ENCODE measurements around the gene CEP44. TPM values are rescaled to one million over a fixed set of nuclear protein-coding genes. Genes with fewer than 3 reads are reported as not detected.

CEP44 gene
- total RNA-seq, 1 experiment from 2014 or later = 11.5 TPM

DNA sequence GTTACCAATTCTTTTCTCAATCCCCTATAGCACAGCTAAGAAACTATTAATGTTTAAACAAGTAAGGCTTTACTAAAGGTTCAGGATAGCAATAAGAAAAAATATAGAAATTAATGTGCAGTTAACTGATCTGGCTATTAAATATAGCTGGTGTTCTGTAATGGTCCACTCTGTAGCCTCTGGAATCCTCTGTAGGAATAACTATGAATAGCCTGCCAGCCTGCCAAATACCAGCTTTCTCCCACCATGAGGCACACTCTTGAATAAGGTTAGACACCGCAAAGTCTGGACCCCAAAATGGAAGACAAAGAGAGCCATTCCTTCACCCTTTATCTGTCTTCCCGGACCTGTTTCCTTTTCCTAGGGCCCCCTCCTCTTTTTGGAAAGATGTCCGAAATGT lies 30.6 kb downstream of the CEP44 start:
- H3K36me3 ChIP-seq (ENCODE audit: control insufficient read depth in 1 of 2, insufficient read depth in 2 of 2, low read length in 2 of 2) = peaks cover 4 to 8% of the 10 kb centered on the region in 2 experiments; a peak in 3 of 4 replicates
- no peaks in the 10 kb centered on the region for H4K20me1 ChIP-seq (ENCODE audit: insufficient read depth)
- no peaks in the 10 kb centered on the region for H3K9me3 ChIP-seq (ENCODE audit: control insufficient read depth in 1 of 2, insufficient read depth in 1 of 2, low read depth in 1 of 2, low read length in 2 of 2)
- H3K79me2 ChIP-seq (ENCODE audit: insufficient read depth, low read length) = no peaks in the 10 kb centered on the region
- intact Hi-C loops (cut with micrococcal nuclease) = loop anchor here (10.0 kb wide), 1 partner anchor 989 kb away; no protein-coding TSS in a partner anchor
- ATAC-seq (no peak), DNase-seq (ENCODE audit: low read depth, low spot score) (no peak)
- no peak overlapping the region for H2AFZ ChIP-seq (ENCODE audit: low read depth, low read length, poor library complexity, severe bottlenecking)
- TF ChIP-seq ELF1 (IDR thresholded peaks at IDR 0.05; ENCODE audit: borderline replicate concordance, low read depth) (no peak), RAD21 (IDR thresholded peaks at IDR 0.05; ENCODE audit: low read depth) (no peak), SIN3A (IDR thresholded peaks at IDR 0.05; ENCODE audit: low read depth) (no peak)
- TF ChIP-seq, protein P1, sequence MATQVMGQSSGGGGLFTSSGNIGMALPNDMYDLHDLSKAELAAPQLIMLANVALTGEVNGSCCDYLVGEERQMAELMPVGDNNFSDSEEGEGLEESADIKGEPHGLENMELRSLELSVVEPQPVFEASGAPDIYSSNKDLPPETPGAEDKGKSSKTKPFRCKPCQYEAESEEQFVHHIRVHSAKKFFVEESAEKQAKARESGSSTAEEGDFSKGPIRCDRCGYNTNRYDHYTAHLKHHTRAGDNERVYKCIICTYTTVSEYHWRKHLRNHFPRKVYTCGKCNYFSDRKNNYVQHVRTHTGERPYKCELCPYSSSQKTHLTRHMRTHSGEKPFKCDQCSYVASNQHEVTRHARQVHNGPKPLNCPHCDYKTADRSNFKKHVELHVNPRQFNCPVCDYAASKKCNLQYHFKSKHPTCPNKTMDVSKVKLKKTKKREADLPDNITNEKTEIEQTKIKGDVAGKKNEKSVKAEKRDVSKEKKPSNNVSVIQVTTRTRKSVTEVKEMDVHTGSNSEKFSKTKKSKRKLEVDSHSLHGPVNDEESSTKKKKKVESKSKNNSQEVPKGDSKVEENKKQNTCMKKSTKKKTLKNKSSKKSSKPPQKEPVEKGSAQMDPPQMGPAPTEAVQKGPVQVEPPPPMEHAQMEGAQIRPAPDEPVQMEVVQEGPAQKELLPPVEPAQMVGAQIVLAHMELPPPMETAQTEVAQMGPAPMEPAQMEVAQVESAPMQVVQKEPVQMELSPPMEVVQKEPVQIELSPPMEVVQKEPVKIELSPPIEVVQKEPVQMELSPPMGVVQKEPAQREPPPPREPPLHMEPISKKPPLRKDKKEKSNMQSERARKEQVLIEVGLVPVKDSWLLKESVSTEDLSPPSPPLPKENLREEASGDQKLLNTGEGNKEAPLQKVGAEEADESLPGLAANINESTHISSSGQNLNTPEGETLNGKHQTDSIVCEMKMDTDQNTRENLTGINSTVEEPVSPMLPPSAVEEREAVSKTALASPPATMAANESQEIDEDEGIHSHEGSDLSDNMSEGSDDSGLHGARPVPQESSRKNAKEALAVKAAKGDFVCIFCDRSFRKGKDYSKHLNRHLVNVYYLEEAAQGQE (IDR thresholded peaks at IDR 0.05; ENCODE audit: low read depth) = no peak
- TF ChIP-seq, protein P2, sequence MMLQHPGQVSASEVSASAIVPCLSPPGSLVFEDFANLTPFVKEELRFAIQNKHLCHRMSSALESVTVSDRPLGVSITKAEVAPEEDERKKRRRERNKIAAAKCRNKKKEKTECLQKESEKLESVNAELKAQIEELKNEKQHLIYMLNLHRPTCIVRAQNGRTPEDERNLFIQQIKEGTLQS (IDR thresholded peaks at IDR 0.05) = no peak
- H3K27ac ChIP-seq (ENCODE audit: low read depth, low read length) = no peak overlapping the region
- POLR2A ChIA-PET = no interaction called here
- H3K4me3 ChIP-seq (replicated peaks in 1 of 2; ENCODE audit: low read depth in 1 of 2, low read length in 2 of 2) = no peak overlapping the region
- CTCF ChIA-PET = interaction anchor here (1.3 to 2.1 kb wide), 2 partner anchors 561 to 808 kb away, joined by 3 to 7 read pairs; no protein-coding TSS in a partner anchor
- H3K9ac ChIP-seq (ENCODE audit: low read length) = no peak overlapping the region
- H3K9me2 ChIP-seq (ENCODE audit: insufficient read depth) = no peaks in the 10 kb centered on the region
- BruUV-seq (replicated peaks) = no TSS peak
- H3K4me2 ChIP-seq (ENCODE audit: low read length) = no peak overlapping the region
- no peaks in the 10 kb centered on the region for H3K27me3 ChIP-seq (ENCODE audit: insufficient read depth, low read length)
- RAD21 ChIA-PET (ENCODE audit: low non-redundant PET in 1 of 2, low total read pairs in 2 of 2, uncharacterized antibody in 2 of 2, unreplicated experiment in 2 of 2) = no interaction called here
- no peaks in the 10 kb centered on the region for H3K4me1 ChIP-seq (ENCODE audit: control insufficient read depth in 1 of 2, insufficient read depth in 2 of 2, low read length in 2 of 2)

DNA sequence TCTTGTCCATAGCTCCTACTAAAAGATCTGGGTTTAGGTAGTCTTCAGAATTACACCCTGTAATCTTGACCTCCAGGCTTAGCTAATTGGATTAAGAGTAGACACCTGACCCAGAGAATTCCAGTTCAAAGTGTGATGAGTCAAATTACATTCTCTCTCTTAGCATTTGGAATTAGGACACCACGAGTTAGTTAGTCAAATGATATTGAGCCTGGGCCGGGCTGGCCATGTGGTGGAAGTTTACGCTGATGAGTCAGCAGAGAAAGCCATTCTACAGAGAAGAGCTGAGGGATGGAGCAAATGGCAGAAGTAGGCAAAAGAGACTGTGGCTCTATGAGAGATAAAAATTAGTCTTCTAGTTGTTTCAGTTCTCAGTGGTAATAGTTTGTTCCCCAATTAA lies 31.1 kb downstream of the CEP44 start:
- no peaks in the 10 kb centered on the region; the same call in 1 of the 2 replicates for H4K20me1 ChIP-seq (ENCODE audit: insufficient read depth)
- H3K36me3 ChIP-seq (ENCODE audit: control insufficient read depth in 1 of 2, insufficient read depth in 2 of 2, low read length in 2 of 2) = peaks cover 4 to 8% of the 10 kb centered on the region in 2 experiments; a peak in 3 of 4 replicates
- RAD21 ChIA-PET (ENCODE audit: low non-redundant PET in 1 of 2, low total read pairs in 2 of 2, uncharacterized antibody in 2 of 2, unreplicated experiment in 2 of 2) = no interaction called here
- intact Hi-C loops (cut with micrococcal nuclease) = loop anchor here (10.0 kb wide), 1 partner anchor 990 kb away; no protein-coding TSS in a partner anchor
- no peaks in the 10 kb centered on the region for H3K9me2 ChIP-seq (ENCODE audit: insufficient read depth)
- CTCF ChIA-PET = interaction anchor here (1.3 to 2.1 kb wide), 2 partner anchors 562 to 809 kb away, joined by 3 to 7 read pairs; no protein-coding TSS in a partner anchor
- POLR2A ChIA-PET = no interaction called here
- H2AFZ ChIP-seq (ENCODE audit: low read depth, low read length, poor library complexity, severe bottlenecking) = no peak overlapping the region
- TF ChIP-seq, protein P3, sequence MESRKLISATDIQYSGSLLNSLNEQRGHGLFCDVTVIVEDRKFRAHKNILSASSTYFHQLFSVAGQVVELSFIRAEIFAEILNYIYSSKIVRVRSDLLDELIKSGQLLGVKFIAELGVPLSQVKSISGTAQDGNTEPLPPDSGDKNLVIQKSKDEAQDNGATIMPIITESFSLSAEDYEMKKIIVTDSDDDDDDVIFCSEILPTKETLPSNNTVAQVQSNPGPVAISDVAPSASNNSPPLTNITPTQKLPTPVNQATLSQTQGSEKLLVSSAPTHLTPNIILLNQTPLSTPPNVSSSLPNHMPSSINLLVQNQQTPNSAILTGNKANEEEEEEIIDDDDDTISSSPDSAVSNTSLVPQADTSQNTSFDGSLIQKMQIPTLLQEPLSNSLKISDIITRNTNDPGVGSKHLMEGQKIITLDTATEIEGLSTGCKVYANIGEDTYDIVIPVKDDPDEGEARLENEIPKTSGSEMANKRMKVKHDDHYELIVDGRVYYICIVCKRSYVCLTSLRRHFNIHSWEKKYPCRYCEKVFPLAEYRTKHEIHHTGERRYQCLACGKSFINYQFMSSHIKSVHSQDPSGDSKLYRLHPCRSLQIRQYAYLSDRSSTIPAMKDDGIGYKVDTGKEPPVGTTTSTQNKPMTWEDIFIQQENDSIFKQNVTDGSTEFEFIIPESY (IDR thresholded peaks at IDR 0.05; ENCODE audit: extremely low read depth, insufficient replicate concordance, low read length) = no peak
- TF ChIP-seq, protein P4, sequence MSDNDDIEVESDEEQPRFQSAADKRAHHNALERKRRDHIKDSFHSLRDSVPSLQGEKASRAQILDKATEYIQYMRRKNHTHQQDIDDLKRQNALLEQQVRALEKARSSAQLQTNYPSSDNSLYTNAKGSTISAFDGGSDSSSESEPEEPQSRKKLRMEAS (IDR thresholded peaks at IDR 0.05) = peak; percentile 23; the same call in 1 of the 2 replicates
- TF ChIP-seq, protein P5, sequence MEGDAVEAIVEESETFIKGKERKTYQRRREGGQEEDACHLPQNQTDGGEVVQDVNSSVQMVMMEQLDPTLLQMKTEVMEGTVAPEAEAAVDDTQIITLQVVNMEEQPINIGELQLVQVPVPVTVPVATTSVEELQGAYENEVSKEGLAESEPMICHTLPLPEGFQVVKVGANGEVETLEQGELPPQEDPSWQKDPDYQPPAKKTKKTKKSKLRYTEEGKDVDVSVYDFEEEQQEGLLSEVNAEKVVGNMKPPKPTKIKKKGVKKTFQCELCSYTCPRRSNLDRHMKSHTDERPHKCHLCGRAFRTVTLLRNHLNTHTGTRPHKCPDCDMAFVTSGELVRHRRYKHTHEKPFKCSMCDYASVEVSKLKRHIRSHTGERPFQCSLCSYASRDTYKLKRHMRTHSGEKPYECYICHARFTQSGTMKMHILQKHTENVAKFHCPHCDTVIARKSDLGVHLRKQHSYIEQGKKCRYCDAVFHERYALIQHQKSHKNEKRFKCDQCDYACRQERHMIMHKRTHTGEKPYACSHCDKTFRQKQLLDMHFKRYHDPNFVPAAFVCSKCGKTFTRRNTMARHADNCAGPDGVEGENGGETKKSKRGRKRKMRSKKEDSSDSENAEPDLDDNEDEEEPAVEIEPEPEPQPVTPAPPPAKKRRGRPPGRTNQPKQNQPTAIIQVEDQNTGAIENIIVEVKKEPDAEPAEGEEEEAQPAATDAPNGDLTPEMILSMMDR (IDR thresholded peaks at IDR 0.05 in 2 of 3, conservative IDR thresholded peaks at IDR 0.05 in 1 of 3; ENCODE audit: borderline replicate concordance in 1 of 3, insufficient read depth in 1 of 3, low read depth in 2 of 3, low read length in 2 of 3) = no peak
- no peaks in the 10 kb centered on the region for H3K9me3 ChIP-seq (ENCODE audit: control insufficient read depth in 1 of 2, insufficient read depth in 1 of 2, low read depth in 1 of 2, low read length in 2 of 2)
- no peak for DNase-seq (ENCODE audit: low read depth, low spot score)
- no peaks in the 10 kb centered on the region for H3K4me1 ChIP-seq (ENCODE audit: control insufficient read depth in 1 of 2, insufficient read depth in 2 of 2, low read length in 2 of 2)
- no peak overlapping the region for H3K4me2 ChIP-seq (ENCODE audit: low read length)
- no peak overlapping the region for H3K4me3 ChIP-seq (replicated peaks in 1 of 2; ENCODE audit: low read depth in 1 of 2, low read length in 2 of 2)
- no peak overlapping the region for H3K27ac ChIP-seq (ENCODE audit: low read depth, low read length)
- no peaks in the 10 kb centered on the region for H3K27me3 ChIP-seq (ENCODE audit: insufficient read depth, low read length)
- H3K9ac ChIP-seq (ENCODE audit: low read length) = no peak overlapping the region
- H3K79me2 ChIP-seq (ENCODE audit: insufficient read depth, low read length) = no peaks in the 10 kb centered on the region
- no TSS peak for BruUV-seq (replicated peaks)
- ATAC-seq = no peak
